GM18861 (cell line): ENCODE measurements around the gene TIMM29.
A peak's percentile ranks its signal among the peaks of the same experiment; 100 is the strongest.

Source experiments
- ATAC-seq: cut with Tn5 transposase; IDR thresholded peaks from one replicate; pipeline ENCODE4 v1.9.1; 2021; ENCODE audit not compliant: unreplicated experiment

Gene TIMM29

DNA sequence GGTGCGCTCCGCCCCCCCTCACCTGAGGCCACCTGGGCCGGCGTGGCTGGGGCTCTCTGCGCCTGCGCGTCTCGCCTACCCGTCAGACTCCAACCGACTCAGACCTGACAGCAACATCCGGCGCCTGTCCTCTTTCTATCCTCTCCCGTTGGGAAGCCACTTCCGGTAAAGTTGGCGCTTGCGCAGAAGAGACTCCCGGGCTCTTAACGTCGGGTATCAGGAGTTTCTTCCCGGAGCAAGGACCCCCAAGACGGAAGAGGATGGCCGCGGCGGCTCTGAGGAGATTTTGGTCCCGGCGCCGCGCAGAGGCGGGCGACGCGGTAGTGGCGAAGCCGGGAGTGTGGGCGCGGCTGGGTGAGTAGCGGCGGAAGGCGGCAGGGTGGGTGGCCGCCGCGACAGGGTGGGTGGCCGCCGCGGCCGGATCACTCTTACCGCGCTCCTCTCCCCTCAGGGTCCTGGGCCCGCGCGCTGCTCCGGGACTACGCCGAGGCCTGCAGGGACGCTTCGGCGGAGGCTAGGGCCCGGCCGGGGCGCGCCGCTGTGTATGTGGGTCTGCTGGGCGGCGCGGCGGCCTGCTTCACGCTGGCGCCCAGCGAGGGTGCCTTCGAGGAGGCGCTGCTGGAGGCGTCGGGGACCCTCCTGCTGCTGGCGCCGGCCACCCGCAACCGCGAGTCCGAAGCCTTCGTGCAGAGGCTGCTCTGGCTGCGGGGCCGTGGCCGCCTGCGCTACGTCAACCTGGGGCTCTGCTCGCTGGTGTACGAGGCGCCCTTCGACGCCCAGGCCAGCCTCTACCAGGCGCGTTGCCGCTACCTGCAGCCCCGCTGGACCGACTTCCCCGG lies at the start of gene TIMM29, which contains the start of gene YIPF2:
TIMM29 (plus strand) TSS at position 249 of the 839 bp plus-strand sequence; CDS start at position 261, 12 bp downstream.
YIPF2 (minus strand) TSS at position 77 of the 839 bp plus-strand sequence. CDS start 229 bp downstream, outside the sequence.
- peak; percentile 78 for ATAC-seq

DNA sequence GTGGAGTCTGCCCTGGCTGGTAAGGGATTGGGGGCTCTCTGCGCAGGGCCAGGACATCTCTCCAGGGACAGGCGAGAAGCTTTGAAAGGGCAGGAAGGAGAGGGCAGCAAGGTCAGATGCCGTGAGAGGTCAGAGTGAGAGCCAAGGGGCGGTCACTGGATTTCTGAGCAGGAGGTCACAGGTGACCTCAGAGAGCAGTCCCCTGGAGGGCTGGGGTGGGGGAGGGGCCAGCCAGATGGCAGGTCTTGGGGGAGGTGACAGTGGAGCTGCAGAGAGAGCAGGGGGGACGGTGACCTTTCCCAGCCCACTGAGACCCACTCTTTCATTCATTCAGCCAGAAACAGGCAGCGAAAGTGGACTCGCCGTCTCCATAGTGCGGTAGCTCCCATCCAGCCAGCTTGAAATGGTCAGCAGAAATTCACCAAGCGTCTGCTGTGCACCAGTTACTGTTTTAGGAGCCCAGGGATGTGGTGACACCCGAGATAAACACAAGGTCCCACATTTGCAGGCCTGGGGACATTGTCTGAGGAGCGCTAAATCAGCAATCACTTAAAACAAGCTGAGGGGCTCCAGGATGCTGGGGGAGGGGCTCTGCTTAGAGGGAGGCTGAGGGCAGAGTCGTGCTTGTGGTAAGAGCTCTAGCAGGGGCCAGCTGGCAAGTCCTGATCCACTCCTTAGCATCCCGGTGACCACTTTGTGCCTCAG lies 47.1 kb upstream of the TIMM29 start:
- ATAC-seq = no peak

DNA sequence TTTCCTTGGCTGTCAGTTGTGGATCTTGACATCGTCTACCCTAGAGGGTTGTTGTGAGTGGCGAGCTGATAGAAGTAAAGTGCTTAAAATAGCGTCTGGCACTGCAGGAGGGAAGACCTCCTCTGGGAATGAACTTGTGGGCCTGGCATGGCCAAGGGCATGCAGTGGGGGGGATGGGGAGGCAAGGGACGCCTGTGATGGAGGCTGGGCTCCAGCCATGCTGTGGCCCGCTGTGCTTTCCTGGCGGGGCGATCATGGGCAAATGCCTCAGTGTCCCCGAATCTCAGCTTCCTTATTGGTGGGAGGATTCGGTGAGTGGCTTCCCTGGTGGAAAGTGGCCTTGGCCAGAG lies 46.5 kb upstream of the TIMM29 start:
- ATAC-seq = no peak

DNA sequence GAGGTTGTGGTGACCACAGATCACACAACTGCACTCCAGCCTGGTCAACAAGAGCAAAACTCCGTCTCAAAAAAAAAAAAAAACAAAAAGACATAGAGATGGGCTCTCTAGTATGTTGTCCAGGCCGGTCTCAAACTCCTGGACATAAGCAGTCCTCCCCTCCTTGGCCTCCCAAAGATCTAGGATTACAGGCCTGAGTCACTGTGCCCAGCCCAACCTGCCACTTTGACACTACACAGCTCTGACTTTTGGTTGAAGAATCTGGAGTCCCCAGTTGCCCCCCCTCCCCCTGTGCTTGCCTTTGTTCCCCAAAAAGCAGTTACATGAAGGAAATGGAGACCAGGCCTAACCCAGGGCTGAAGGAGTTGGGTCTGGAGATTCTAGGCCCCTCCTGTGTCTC lies 44.3 kb upstream of the TIMM29 start:
- ATAC-seq = no peak

DNA sequence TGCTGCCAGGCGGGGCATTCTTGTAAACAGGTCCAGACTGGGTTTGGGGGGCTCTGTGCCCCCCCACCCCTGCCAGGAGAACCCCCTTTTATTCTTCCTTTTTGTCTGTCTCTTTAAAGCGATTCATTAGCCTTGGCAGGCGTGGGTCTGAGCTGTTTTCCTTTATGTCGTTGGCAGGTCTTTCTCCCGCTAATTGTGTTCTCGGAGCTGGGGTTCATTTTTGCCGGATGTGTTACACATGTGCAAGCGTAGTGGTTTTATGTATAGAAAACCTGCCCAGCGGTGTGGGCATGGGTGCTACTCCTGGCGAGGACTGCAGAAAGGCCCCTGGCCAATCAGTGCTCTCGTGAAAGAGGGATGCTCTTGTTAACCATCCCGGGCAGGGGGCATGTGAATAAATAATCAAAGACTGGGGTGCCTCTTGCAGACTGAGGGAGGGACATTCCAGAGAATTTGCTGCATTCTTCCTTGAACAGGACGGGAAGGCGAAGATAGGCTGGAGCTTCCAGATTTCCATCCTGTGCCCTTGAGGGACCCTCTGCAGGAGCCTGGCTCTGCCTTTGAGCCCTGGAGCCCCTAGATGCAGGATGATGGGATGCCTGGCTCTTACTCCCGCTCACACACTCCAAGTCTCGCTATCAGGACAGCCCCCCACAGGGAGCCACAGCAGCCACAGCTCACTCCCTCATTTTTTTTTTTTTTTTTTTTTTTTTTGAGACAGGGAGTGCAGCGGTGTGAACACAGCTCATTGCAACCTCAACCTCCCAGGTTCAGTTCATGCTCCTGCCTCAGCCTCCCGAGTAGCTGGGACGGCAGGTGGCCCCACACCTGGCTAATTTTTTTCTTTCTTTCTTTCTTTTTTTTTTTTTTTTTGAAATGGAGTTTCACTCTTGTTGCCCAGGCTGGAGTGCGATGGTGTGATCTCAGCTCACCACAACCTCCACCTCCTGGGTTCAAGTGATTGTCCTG lies 43.1 kb upstream of the TIMM29 start:
- no peak for ATAC-seq

DNA sequence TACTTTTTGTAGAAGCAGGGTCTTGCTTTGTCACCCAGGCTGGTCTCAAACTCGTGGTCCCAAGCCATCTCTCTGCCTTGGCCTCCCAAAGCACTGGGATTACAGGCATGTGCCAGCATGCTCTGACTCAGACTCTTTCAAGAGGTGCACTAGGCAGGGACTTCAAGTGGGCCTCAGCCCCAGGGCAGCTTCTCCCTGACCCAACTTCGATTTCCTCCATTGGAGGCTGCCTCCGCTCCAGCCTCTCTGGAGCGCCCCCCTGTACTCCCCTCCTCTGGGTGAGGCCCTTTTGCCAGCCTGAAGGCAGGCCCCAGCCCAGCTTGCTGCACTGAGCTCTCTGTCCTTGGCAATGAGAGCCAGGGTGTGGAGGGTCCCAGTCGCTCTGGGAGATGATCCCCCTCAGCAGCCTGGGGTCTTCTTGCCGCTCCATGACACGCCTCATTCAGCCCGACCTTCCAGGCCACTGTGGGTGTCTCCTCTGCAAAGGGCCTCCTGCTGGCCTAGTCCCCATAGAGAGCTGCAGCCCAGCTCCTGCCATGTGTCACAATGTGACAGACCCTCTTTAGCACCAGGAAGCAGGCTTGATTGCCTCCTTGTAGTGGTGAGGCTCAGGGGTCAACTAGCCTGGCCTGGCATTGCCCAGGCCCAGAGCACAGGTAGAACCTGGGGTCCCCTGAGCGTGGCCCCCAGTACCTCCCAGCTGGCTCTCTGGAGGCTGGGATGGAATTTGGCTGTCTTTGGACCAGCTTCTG lies 40.8 kb upstream of the TIMM29 start:
- ATAC-seq = no peak

DNA sequence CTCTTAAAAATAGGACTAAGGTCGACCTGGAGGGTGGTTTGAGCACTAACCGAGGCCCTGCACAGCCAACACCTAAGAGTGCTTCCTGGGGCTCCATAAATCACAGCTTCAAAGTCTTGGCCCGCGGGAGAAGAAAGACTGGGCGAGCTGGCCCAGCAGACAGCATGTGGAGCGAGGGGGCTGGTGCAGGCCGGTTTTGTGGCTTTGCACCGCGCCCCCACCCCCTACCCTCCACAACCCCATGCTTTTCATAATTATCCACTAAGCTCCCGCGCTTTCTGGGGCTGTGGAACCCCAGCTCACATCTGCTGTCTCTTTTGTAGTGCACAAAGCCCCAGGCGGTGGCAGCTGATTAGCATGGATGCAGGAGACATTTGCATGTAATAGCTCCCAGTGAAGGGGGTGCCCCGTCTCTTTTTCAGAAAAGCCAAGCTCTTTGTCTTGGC lies 40.2 kb upstream of the TIMM29 start:
- ATAC-seq = no peak

DNA sequence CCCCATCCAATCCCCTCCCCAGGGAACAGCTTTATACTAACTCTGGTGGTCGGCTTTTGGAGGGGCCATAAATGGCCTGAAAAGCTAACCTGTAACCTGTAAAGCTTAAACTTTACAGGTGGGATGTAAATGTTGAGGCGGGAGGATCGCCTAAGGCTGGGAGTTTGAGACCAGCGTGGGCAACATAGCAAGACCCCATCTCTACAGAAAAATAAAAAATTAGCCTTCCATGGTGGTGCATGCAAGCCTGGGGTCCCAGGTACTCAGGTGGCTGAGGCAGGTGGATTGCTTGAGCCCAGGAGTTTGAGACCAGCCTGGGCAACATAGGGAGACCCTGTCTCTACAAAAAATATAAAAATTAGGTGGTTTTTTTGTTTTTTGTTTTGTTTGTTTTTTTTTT lies 38.7 kb upstream of the TIMM29 start:
- no peak for ATAC-seq

DNA sequence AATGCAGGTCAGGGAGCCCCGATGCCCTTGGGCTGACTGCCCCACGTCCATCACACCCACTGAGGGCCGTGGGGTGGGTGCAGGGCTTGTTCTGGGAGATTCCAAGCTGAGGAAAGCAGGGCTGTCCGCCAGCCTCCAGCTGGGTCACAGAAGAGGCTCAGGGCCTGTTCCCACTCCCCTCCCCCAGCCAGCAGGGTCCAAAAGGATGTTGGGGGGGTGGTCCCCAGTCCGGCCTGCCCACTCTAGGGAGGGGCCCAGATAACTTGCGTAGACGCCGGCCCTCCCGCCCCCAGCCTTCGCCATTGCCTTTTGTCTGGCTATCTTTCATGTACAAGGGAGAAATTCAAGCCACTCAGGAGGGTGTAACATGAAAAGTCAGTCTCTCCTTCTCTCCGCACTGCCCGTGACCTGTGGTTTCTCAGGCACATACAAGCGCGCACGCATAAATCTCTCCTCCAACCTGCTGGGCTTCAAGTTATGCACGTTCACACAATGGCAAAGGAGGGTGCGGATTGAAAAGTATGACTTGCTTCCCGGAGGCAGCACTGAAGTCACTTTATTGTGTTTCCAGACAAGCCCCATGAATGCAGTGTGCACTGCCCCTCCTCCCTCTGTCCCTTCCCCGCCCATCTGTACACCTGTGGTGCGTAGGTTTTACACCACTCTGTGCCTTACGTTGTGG lies 37.1 kb upstream of the TIMM29 start:
- ATAC-seq = no peak

DNA sequence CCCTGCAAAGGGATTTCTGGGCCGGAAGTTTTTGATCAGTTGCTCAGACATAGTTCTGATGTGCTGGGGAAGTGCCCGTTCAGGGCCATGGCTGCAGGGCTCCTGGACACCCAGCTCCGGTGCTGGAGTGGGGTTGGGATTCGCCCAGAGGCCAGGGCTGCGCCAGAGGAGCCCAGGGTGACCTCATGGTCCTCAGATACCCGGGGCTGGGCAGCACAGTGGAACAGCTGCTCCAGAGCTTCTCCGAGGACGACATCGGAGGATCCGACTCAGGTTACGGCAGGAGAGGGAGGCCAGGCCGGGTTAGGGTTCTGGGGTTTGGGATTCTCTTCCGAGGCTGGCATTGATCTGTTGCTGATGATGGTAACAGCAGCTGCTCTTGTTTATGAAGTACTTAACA lies 36.4 kb upstream of the TIMM29 start:
- no peak for ATAC-seq

DNA sequence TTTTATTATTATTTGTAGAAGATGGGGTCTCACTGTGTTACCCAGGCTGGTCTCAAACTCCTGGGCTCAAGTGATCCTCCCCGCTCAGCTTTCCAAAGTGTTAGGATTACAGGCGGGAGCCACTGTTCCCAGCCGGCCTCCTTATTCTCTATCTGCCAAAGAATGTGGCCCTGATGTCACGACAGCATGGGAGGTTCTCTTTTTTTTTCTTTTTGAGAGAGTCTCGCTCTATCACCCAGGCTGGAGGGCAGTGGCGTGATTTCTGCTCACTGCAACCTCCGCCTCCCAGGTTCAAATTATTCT lies 33.7 kb upstream of the TIMM29 start:
- no peak for ATAC-seq

DNA sequence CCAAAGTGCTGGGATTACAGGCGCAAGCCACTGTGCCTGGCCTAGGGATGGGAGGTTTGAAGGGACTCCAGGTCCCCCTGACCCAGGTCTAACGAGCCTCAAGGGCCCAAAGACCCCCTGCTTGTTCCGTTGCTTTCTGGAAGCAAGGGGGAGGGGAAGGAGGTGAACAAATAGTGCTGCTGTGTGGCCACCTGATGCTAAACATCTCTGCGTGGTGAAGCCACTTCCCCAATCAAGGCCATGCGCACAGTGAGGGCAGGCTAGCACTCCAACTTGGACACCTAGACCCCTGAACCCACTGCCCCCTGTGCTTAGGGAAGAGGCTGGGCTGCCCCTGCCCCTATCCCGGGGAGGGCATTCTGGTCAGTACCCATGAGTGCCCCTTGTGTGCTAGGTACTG lies 33.2 kb upstream of the TIMM29 start:
- ATAC-seq = no peak

DNA sequence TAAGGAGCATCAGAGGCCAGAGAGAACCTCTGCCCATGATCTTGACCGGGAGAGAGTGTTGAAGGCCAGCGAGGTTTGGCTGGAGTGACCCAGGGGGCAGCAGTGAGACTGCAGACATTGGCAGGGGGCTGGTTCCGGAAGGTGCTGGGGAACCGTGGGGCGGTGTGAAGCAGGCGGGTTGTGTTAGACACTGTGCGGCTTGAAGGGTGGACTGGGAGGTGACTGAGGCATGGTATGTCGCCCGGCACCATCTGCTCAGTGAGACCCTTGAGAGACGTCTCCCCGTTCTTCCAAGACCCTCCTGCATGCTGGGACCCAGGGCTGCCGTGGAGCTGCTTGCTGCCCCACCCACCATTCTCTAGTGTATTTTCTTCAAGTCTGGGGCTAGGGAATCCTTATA lies 32.7 kb upstream of the TIMM29 start:
- ATAC-seq = no peak

DNA sequence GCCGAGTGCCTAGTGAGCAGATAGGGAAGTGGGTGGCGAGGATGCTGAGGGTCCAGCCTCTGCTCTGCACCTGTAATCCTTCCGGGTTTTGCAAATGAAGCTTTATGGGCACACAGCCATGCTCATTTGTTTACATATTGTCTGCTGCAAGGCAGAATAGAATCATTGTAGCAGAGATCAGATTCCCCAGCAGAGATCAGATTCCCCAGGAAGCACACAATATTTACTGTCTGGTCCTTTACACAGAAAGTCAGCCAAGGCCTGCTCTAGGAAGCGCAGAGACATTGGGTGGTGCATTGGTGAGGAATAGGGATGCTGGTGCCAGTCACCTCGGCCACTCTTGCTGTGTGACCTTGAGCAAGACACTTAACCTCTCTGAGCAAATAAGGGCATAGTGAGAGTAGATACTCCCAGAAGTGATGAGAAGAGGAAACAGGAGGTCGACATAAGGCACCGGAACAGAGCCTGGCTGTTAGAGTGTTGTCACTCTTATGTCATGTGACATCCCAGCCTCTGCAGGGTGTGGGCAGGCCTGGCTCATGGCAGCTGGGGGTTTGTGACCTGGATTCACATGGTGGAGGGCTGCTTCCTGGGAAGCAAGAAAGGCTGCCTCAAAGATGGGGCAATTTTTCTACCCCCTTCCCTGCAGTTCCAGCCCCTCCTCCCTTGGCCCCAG lies 31.6 kb upstream of the TIMM29 start:
- ATAC-seq = no peak

DNA sequence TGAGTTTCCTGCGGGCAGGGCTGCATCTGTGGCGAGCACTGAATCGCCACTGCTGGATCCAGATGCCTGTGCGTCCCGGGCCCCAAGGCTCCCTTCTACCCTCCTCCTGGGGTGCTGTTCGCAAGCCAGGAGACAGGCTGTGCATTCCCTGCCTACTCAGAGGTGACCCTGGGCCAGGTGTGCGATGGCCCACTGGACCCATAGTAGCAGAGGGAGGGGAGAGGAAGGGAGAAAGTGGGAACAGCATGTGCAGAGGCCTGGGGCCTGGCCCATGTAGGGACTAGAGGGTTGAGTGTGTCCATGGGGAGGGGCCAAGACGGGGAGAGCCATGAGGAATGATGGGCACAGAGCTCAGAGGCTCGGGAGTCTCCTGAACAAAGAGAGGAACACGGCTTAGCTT lies 30.0 kb upstream of the TIMM29 start:
- ATAC-seq = no peak

DNA sequence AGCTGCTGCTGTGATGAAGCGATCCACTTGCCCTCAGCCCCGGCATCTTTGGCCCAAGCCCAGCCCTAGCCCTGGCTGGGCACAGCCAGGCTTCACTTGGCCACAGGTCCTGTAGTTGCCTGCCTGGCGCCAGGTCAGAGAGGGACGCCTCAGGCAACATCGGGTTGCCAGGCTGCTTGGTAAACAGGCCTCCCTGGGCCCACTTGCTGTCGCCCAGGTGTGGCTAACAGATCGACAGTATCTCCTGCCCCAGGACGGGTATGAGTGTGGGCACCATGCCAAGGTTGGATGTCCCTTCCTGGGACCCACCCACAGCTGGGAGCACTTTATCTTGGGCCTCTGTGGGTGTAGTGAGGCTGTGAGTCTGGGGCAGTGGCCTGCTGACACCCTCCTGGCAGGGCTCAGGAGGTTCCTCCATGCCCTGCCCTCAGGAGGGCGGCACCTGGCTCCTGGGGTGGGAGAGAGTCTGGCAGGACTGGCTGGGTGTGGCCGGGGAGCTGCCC lies 29.4 kb upstream of the TIMM29 start:
- ATAC-seq = no peak

DNA sequence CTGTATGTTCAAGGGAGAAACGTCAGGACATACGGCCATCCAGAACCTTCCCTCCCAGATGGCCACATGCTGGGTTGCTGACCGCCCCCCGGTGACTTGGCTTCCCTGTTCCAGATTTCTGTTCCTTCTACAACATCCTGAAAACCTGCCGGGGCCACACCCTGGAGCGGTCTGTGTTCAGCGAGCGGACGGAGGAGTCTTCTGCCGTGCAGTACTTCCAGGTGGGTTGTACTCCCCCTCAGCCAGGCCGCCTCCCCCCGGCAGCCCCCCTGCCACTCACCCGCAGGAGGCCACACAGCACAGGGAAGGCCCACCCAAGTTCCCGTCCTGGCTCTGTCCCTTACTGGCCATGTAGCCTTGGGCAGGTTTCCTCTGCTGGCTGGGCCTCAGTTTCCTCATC lies 20.7 kb upstream of the TIMM29 start:
- no peak for ATAC-seq

DNA sequence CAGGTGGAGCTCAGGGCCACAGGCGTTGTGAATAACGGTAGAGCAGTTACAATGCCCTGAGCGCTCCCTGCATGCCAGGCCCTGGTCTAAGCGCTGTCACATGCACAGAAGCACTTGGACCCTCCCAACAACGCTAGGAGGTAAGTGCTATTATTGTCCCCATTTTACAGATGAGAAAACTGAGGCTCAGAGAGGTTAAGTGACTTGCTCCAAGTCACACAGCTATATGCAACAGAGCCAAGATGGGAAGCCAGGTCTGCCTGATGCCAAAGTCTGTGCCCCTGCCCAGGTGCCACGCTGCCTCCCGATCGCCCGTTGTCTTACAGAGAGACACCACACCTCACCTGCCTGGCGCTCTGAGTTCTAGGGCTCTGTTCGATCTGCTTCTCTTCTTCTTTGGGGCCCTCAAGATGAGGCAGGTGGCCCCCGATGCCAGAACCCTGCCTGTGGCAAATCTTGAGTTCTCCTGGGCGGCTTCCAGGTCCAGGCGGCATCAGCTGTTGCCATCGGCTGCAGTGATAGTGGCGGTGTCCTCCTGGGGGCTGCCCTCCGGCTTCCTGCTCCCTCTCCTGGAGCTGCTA lies 20.1 kb upstream of the TIMM29 start:
- no peak for ATAC-seq
